Measurements from ENCODE around the gene DOCK1.

DNA sequence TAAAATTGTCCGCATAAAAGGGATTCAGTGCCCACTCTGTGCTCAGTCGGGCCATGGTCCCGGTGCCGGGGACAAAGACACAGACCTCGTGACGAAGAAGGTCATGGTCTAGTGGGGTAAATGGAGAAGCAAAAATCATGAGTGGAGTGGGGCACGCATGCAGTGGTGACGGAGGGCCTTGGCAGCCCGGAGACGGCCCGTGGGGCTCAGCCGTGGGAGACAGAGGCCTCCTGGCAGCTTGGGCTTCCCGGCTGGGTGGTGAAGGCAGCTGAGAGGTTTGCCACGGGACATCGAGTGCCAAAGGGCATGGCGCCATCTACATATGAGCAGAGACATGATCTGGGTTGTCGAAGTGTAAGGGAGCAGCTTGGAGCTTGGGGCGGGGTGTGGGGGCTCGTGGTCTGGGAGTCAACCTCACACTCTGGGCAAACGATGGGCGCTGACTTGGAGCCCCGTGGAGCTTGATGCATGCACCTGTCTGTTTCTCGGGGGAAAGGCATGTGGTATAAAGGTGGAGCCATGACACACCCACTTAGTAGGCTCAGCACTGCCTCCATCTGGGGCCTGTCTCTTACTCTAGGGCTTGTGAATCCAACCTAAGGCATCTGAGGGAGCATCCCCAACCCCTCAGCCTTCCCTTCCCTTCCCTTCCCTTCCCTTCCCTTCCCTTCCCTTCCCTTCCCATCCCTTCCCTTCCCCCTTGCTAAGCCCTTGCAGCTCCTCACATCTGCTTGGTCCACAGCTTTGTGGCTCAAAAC, 442.2 kb downstream of the DOCK1 start:
- TF ChIP-seq, protein P1, sequence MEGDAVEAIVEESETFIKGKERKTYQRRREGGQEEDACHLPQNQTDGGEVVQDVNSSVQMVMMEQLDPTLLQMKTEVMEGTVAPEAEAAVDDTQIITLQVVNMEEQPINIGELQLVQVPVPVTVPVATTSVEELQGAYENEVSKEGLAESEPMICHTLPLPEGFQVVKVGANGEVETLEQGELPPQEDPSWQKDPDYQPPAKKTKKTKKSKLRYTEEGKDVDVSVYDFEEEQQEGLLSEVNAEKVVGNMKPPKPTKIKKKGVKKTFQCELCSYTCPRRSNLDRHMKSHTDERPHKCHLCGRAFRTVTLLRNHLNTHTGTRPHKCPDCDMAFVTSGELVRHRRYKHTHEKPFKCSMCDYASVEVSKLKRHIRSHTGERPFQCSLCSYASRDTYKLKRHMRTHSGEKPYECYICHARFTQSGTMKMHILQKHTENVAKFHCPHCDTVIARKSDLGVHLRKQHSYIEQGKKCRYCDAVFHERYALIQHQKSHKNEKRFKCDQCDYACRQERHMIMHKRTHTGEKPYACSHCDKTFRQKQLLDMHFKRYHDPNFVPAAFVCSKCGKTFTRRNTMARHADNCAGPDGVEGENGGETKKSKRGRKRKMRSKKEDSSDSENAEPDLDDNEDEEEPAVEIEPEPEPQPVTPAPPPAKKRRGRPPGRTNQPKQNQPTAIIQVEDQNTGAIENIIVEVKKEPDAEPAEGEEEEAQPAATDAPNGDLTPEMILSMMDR (IDR thresholded peaks at IDR 0.05; ENCODE audit: borderline replicate concordance, extremely low read depth, low read length, poor library complexity, severe bottlenecking), result no peak
- no peak for TF ChIP-seq EZH2 (IDR thresholded peaks at IDR 0.05; ENCODE audit: borderline replicate concordance, low read depth, low read length, severe bottlenecking)

Measured in DND-41 (cell line).